Stimulated activated CD8-positive, alpha-beta memory T cell treated with anti-CD3 and anti-CD28 coated beads, Interleukin-7, amount 100 ng/mL, for 4 hours (primary cell): ENCODE data around the gene IGF2R.
"Not testable (repeated sequence)": the region's sequence is repeated elsewhere in the genome, so short reads cannot be mapped to it uniquely, and the experiment has no call there.

ENCODE experiments used
- DNase-seq, 2 donors: peaks; one replicate each; pipeline ENCODE4 v3.0.0-alpha.2; 2020; ENCODE audit warnings: low read depth in 2 of 2

Gene IGF2R

GRCh38 chr6:160077526-160077925 lies 108.6 kb downstream of the IGF2R start:
- no peak for DNase-seq

GRCh38 chr6:160078883-160079685 lies 110.2 kb downstream of the IGF2R start:
- DNase-seq, result no peak

- DNase-seq, result no peak
Observed at GRCh38 chr6:160079686-160080043, 110.8 kb downstream of the IGF2R start.

GRCh38 chr6:160080097-160080496 lies 111.2 kb downstream of the IGF2R start:
- no peak for DNase-seq

- no peak for DNase-seq
Observed at GRCh38 chr6:160081398-160081797, 112.5 kb downstream of the IGF2R start.

GRCh38 chr6:160082627-160083026 lies 113.7 kb downstream of the IGF2R start:
- DNase-seq, result no peak

- no peak for DNase-seq
Observed at GRCh38 chr6:160084198-160084776, 115.4 kb downstream of the IGF2R start.

- DNase-seq, result no peak
Observed at GRCh38 chr6:160085226-160085625, 116.3 kb downstream of the IGF2R start.

GRCh38 chr6:160085713-160086505 lies 117.0 kb downstream of the IGF2R start:
- no peak for DNase-seq

GRCh38 chr6:160086754-160087153 lies 117.9 kb downstream of the IGF2R start:
- DNase-seq, result no peak

GRCh38 chr6:160088069-160088783 lies 119.3 kb downstream of the IGF2R start:
- DNase-seq, result no peak

GRCh38 chr6:160088784-160089533 lies 120.1 kb downstream of the IGF2R start:
- DNase-seq, result no peak

GRCh38 chr6:160089534-160089897 lies 120.6 kb downstream of the IGF2R start:
- DNase-seq, result no peak

- DNase-seq, result not testable (repeated sequence)
Observed at GRCh38 chr6:160090442-160091239, 121.8 kb downstream of the IGF2R start.

GRCh38 chr6:160092176-160092575 lies 123.3 kb downstream of the IGF2R start:
- DNase-seq, result not testable (repeated sequence)

- no peak for DNase-seq
Observed at GRCh38 chr6:160092602-160093001, 123.7 kb downstream of the IGF2R start.

GRCh38 chr6:160093061-160093460 lies 124.2 kb downstream of the IGF2R start:
- no peak for DNase-seq

GRCh38 chr6:160093946-160094345 lies 125.1 kb downstream of the IGF2R start:
- DNase-seq, result no peak

GRCh38 chr6:160095146-160095845 lies 126.4 kb downstream of the IGF2R start:
- no peak for DNase-seq
